K562 (cell line): ENCODE measurements around the gene FOXK2. TPM values are rescaled to one million over a fixed set of nuclear protein-coding genes. Genes with fewer than 3 reads are reported as not detected.
"Not testable (repeated sequence)": the region's sequence is repeated elsewhere in the genome, so short reads cannot be mapped to it uniquely, and the experiment has no call there.

Source experiments
- ATAC-seq: fragments of 200-7000 bp; cut with Tn5 transposase; 3 replicates; pipeline ENCODE4 v1.9.1; 2020; ENCODE audit warnings: moderate library complexity
- BruUV-seq: library from RNA; stranded (reverse); fragments of 400-500 nt; replicated peaks from 2 replicates; lab custom pipeline; 2021; lab: Mats Ljungman, UMichigan
- CTCF ChIA-PET: fragments of 300-600 bp; formaldehyde crosslinking; extraction: SDS; loops from one replicate; lab custom pipeline; 2021; ENCODE audit warnings: low intra/inter-chr PET ratio; lab: Yijun Ruan, JAX
- POLR2A ChIA-PET: fragments of 300-600, 350-650 bp; sonication (Branson Sonifier 250); formaldehyde crosslinking; extraction: SDS; loops from one replicate; lab custom pipeline; 2021; ENCODE audit warnings: antibody characterized with exemption, inconsistent platforms; lab: Yijun Ruan, JAX
- DNase-seq, 4 experiments: peaks; one replicate each; pipeline versions ENCODE4 v3.0.0 to v3.0.0-alpha.2; 2011 to 2018; ENCODE audit warnings: low spot score in 3 of 4, mixed read lengths in 3 of 4; ENCODE audit errors: extremely low read depth in 1 of 4
- FAIRE-seq: peaks from 2 replicates; lab custom pipeline; 2011; peaks lifted over from hg19 to GRCh38; lab: Jason Lieb, UNC
- H2AFZ ChIP-seq: 2 replicates; pipeline ENCODE4 v1.6.0; 2011; ENCODE audit warnings: low read depth, low read length, control low read depth, inconsistent platforms
- H3K27ac ChIP-seq: fragments of 200-600 bp; 3 replicates; pipeline ENCODE4 v1.8.0; 2011; ENCODE audit warnings: low read depth, mild to moderate bottlenecking, control low read depth, inconsistent platforms, low read length, moderate library complexity, mixed read lengths; ENCODE audit errors: extremely low read depth
- H3K27me3 ChIP-seq, 2 experiments: fragments of 300-600 bp in 1 of 2; 2 replicates in 1 of 2; 3 replicates in 1 of 2; pipeline versions ENCODE4 v1.6.0 to v1.8.0; 2011; ENCODE audit warnings: inconsistent platforms in 2 of 2, low read length in 2 of 2, mild to moderate bottlenecking in 1 of 2, mixed read lengths in 1 of 2, moderate library complexity in 1 of 2; ENCODE audit not compliant: control insufficient read depth in 2 of 2, insufficient read depth in 2 of 2
- H3K36me3 ChIP-seq: fragments of 300-600 bp; 3 replicates; pipeline ENCODE4 v1.8.0; 2011; ENCODE audit warnings: mild to moderate bottlenecking, low read length, inconsistent platforms; ENCODE audit not compliant: control insufficient read depth, insufficient read depth
- H3K4me1 ChIP-seq, 2 experiments: fragments of 200-600 bp in 1 of 2; replicated peaks in 1 of 2; 2 replicates in 1 of 2; 3 replicates in 1 of 2; pipeline versions ENCODE4 v1.5.1 to v1.8.0; 2011; ENCODE audit warnings: inconsistent platforms in 2 of 2, low read length in 2 of 2, mild to moderate bottlenecking in 1 of 2, mixed read lengths in 1 of 2, moderate library complexity in 1 of 2; ENCODE audit not compliant: control insufficient read depth in 2 of 2, insufficient read depth in 2 of 2
- H3K4me2 ChIP-seq: 2 replicates; pipeline ENCODE4 v1.6.1; 2011; ENCODE audit warnings: low read length, control low read depth, inconsistent platforms, mixed read lengths; ENCODE audit not compliant: insufficient read depth
- H3K4me3 ChIP-seq: fragments of 200-600 bp; sonication (generic), shearing (Covaris generic); 2 replicates; pipeline ENCODE4 v1.5.1; 2016; ENCODE audit warnings: control low read depth, inconsistent platforms
- H3K79me2 ChIP-seq: fragments of 200-600 bp; 3 replicates; pipeline ENCODE4 v1.8.0; 2011; ENCODE audit warnings: low read length, inconsistent platforms; ENCODE audit not compliant: control insufficient read depth, insufficient read depth
- H3K9ac ChIP-seq, 2 experiments: 2 replicates each; pipeline versions ENCODE4 v1.6.0 to v1.6.1; 2011; ENCODE audit warnings: low read depth in 2 of 2, low read length in 2 of 2, control low read depth in 1 of 2, inconsistent platforms in 1 of 2, mild to moderate bottlenecking in 1 of 2, mixed read lengths in 1 of 2; ENCODE audit not compliant: insufficient read depth in 1 of 2
- H3K9me1 ChIP-seq: one replicate; pipeline ENCODE4 v1.6.0; 2011; ENCODE audit warnings: inconsistent platforms, mild to moderate bottlenecking, low read length, moderate library complexity; ENCODE audit not compliant: control insufficient read depth, insufficient read depth
- H3K9me3 ChIP-seq: replicated peaks from 2 replicates; pipeline ENCODE4 v1.5.1; 2011; ENCODE audit warnings: low read depth, low read length, inconsistent platforms; ENCODE audit not compliant: control insufficient read depth, insufficient read depth
- H4K20me1 ChIP-seq: replicated peaks from 2 replicates; pipeline ENCODE4 v1.6.1; 2011; ENCODE audit warnings: low read length, inconsistent platforms, mixed read lengths; ENCODE audit not compliant: control insufficient read depth, insufficient read depth
- HDAC3 ChIP-seq: fragments of 450-650 bp; IDR thresholded peaks from 2 replicates; pipeline ENCODE4 v1.6.1; 2018; ENCODE audit warnings: borderline replicate concordance, mild to moderate bottlenecking, moderate library complexity; ENCODE audit not compliant: partially characterized antibody
- WGBS: fragments of 100-300 bp; shearing (Covaris generic); methylation state at CpG from one replicate; pipeline ENCODE4 v1.1.6; 2016; ENCODE audit warnings: low coverage, mixed read lengths; ENCODE audit not compliant: insufficient coverage; ENCODE audit errors: missing lambda C conversion rate; 5-methylcytosine and 5-hydroxymethylcytosine counted together
- in situ Hi-C: fragments of 300-500 bp; cut with MboI; formaldehyde crosslinking; loops from 4 replicates; pipeline ENCODE4 v1.15.0; 2018; ENCODE audit warnings: inconsistent platforms, mixed read lengths
- intact Hi-C: fragments of 100-400 bp; cut with micrococcal nuclease; formaldehyde crosslinking; loops from 2 replicates; pipeline ENCODE4 v1.14.2; 2022
- polyA plus RNA-seq, 8 experiments: library from polyadenylated mRNA; depleted of rRNA in 4 of 8; stranded (reverse) in 5 of 8; unstranded in 3 of 8; fragments of >200 nt; fragmentation: Nextera tagmentation in 2 of 8; fragmentation: Illumina TruSeq in 1 of 8; extraction: Ambion mirVana in 2 of 8; extraction: Trizol in 1 of 8; gene quantifications; 2 replicates each; pipeline versions ENCODE4 v1.2.1 to v1.2.3, GENCODE V29; 2011 to 2014; ENCODE audit warnings: inconsistent platforms in 1 of 8, missing spikeins in 1 of 8
- total RNA-seq, 7 experiments: library from RNA; depleted of rRNA in 6 of 7; stranded (reverse); fragments of >200 nt in 6 of 7; fragmentation: Illumina TruSeq in 2 of 7; extraction: Trizol in 2 of 7; gene quantifications; 2 replicates each; pipeline versions ENCODE4 v1.2.1 to v1.2.3, GENCODE V29; 2011 to 2021; ENCODE audit warnings: low replicate concordance in 1 of 7

The FOXK2 gene
- total and polyA plus RNA-seq, 9 of the 15 experiments (the other 6 are each of a cell fraction or from before 2014, with no cell fraction given): 3.0 to 86.0 (median 44.1) TPM

- no peak overlapping the region for H3K4me3 ChIP-seq
- H3K9ac ChIP-seq: no peak overlapping the region
- BruUV-seq: no TSS peak
- intact Hi-C loops (no loop called here), in situ Hi-C loops (no loop called here)
- FAIRE-seq (no peak), DNase-seq (no peak), ATAC-seq (no peak)
- no peak overlapping the region for H2AFZ ChIP-seq
- ChIA-PET POLR2A (interaction anchor here (0.6 kb wide), 1 partner anchor 24 kb away, joined by 3 read pairs; no protein-coding TSS in a partner anchor), CTCF (no interaction called here)
- H3K4me1 ChIP-seq: peaks cover 0 to 10% of the 10 kb centered on the region in 2 experiments; a peak in 2 of 5 replicates
- no peak overlapping the region for H3K4me2 ChIP-seq
- no peak overlapping the region for H3K27ac ChIP-seq
- no peaks in the 10 kb centered on the region for H3K9me1 ChIP-seq
- H3K9me3 ChIP-seq: no peaks in the 10 kb centered on the region
- H3K79me2 ChIP-seq: no peaks in the 10 kb centered on the region
- no peaks in the 10 kb centered on the region; the same call in 2 of the 3 replicates for H3K36me3 ChIP-seq
- WGBS: 60% methylated on average over 6 of the region's 6 CpGs
- TF ChIP-seq HDAC3: no peak
- H4K20me1 ChIP-seq: no peaks in the 10 kb centered on the region
- no peaks in the 10 kb centered on the region for H3K27me3 ChIP-seq
Measured at GRCh38 chr17:82505296-82505695, 14.2 kb upstream of the FOXK2 start.

- CTCF ChIA-PET, in situ Hi-C loops, H3K27ac ChIP-seq, H4K20me1 ChIP-seq, ATAC-seq, H3K9me1 ChIP-seq, H3K27me3 ChIP-seq, H3K36me3 ChIP-seq, H3K9me3 ChIP-seq, H3K79me2 ChIP-seq, H3K4me1 ChIP-seq, BruUV-seq, H3K4me2 ChIP-seq, DNase-seq, intact Hi-C loops, H3K4me3 ChIP-seq: not testable (repeated sequence)
- 70% methylated on average over 7 of the region's 7 CpGs for WGBS
- FAIRE-seq: peak; percentile 29
- peak overlapping the region in 1 of 2 experiments; percentile 45; a peak in 1 of 4 replicates for H3K9ac ChIP-seq
- POLR2A ChIA-PET: interaction anchor here (0.7 to 0.9 kb wide), 2 partner anchors 13 to 38 kb away, joined by 3 to 4 read pairs; partner anchors contain the start of gene FOXK2
- H2AFZ ChIP-seq: 0 out of 2 replicates have a peak overlapping the region, but pooled peaks have one; percentile 26
Measured at GRCh38 chr17:82506402-82506801, 13.1 kb upstream of the FOXK2 start.
